ENCODE data around the gene ALKBH3.

Gene ALKBH3

DNA sequence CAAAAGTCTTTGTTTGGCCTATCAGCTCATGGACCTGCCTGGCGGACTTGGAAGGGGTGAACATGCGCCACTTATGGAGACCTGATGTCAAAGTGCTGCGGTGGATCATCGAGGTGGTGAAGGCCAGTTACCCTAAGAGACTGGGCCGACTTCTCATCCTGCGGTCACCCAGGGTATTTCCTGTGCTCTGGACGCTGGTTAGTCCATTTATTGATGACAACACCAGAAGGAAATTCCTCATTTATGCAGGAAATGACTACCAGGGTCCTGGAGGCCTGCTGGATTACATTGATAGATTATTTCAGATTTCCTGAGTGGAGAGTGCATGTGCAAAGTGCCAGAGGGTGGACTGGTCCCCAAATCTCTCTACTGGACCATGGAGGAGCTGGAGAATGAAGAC lies 17.9 kb downstream of the ALKBH3 start:
- DNase-seq, result no peak

DNA sequence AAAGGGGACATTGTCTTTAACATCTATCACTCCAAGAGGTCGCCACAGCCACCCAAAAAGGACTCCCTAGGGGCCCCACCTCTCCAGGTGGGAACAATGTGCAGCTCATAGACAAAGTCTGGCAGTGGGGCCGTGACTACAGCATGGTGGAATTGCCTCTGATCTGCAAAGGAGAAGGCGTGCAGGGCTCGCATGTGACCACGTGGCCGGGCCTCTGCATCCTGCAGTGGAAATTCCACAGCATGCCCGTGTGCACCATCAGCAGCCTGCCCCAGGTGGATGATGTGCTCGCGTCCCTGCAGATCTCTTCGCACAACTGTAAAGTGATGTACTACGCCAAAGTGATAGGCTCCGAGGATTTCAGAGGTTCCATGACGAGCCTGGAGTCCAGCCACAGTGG lies 18.5 kb downstream of the ALKBH3 start:
- no peak for DNase-seq

DNA sequence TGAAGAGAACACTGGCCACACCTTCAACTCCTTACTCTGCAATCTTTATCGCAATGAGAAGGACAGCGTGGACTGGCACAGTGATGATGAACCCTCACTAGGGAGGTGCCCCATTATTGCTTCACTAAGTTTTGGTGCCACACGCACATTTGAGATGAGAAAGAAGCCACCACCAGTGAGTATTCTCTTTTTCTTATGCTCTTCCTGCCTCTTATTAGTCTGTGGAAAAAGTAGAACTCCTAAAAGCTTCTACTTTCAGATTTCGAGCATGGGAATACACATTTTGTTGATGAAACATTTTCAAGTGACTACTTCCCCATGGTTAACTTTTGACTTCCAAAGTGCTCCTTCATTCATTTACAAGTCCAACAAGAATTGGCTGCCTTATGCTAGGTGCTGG lies 20.9 kb downstream of the ALKBH3 start:
- no peak for DNase-seq

DNA sequence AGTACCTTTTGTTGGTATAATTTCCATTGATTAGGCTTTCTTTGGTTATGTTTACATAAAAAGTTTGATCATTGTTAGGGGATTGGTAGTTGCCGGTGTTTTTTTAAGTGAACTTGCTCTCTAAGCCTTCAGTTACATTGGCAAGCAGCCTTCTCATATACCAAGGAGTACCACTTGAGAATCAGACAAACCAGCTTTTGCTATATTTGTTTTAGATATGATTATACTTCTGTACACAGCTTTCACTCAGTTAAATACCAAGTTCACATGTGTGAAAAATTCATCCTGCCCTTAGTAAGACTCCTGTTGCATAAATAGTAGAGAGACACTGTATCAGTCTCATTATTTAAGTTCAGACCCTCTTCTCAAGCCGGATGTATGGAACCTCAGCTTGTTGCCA lies 22.4 kb downstream of the ALKBH3 start:
- DNase-seq, result no peak

DNA sequence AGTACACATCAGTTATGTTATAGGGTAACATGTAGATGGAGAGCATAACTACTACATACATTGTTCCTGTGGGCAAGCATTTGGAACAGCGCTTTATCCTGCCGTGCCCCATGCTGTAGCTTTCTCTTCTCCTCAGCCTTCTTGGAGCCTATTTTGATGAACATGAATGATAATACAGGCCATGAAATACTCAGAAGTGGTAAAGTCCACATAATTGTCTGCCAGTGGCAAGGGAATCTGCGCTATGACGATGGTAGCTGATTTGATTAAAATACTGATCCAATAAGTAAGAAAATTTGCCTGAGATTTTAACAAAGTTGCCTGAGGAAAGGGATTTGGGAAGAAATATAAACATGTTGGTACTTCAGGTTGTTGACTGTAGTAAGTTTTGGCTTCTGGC lies 23.3 kb downstream of the ALKBH3 start:
- no peak for DNase-seq

DNA sequence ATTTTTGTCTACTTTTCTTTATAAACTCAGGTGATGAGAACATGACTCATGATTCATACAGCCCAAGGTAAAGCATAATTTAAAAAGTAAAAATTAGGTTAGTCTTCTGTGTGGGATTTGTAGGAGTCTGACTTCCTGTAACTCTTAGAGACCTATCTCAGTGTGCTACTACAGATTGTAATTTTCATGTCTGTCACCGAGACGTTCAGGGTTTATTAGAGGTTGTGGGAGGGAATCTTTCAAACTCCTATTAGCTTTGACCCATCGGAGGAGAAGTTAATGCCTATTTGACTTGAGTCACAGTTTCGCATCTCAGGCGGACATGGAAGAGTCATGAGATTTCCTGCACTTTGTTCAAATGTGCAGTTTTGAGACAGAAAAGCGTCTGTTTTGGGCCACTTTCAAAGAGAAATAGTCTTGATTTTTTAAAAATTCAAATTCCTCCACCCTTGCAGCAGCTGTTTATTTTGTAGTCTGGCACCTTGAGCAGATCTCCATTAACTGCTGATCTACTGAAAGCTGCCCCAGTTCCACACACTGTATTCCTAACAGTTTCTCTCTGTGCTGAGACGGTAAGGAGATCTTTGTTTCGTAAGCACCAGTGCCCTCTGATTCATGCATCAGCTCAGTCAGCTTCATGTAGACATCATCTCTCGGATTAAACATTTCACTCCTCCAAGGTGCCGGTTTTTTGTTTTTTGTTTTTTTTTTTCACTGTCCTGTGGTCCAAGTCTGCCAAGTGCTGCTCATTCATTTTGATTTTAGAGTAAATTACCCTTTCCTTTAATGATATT lies 24.3 kb downstream of the ALKBH3 start:
- DNase-seq, result no peak

DNA sequence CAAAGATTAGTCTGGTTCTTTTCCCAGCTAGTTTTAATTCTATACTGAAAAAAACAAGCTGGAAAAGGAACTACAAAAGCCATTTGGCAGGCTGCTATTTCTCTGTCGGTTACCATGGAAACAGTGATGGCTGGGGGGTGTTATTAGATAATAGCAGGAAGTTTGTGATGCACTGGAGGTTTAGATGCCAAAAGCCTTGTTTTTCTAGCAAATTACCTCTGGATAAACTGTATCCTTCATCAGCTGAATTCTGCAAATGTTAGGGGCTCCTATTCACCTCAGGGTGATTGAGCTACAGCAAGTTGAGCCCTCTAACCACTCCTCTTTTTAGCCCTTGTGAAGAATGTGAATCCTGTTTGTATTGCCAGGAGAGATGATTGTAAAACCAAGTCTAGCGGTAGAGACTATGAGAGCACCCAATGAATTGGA lies 25.2 kb downstream of the ALKBH3 start:
- no peak for DNase-seq

DNA sequence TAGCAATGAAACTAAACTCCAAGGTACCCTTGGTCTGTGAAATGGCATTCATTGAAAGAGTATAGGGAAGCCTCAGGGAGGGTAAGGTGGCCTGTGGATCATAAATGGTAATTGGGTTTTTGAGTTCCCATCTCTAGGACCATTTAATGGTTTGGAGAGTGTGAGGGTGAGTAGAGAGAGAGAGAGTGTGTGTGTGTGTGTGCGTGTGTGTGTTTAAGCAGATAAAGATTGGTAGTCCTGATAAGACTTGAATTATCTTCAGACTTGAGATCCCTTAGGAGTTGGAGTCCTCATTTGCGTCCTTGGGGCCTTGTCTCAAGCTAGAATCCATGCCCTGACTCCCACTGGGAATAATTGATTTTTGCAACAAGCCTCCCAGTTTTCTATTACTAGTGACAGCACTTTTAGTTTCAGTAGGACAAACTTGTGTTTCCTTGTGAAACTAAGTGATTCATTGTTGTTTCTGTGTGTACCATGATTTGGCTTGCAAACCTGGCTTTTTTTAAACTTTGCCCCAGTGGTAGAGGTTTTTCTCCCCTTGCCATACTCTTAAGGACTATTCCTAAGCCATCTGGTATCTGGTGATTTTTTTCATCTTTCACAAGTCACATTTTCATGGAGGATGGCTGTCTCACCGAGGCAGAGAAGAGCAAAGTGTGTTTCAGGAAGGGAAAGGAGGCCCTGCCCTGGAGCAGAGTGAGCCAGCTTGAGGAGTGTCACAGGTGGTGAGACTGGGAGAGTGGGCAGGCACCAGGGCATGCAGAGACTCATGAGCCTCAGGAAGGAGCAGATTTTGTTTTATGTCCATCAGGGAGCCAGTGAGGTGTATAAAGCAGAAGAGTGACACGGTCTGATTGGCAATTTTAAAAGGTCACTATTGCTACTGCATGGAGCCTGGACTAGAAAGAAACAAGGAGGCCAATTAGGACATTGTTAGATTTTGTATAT lies 26.7 kb downstream of the ALKBH3 start:
- DNase-seq, result peak in 1 of 2 experiments; percentile 20

DNA sequence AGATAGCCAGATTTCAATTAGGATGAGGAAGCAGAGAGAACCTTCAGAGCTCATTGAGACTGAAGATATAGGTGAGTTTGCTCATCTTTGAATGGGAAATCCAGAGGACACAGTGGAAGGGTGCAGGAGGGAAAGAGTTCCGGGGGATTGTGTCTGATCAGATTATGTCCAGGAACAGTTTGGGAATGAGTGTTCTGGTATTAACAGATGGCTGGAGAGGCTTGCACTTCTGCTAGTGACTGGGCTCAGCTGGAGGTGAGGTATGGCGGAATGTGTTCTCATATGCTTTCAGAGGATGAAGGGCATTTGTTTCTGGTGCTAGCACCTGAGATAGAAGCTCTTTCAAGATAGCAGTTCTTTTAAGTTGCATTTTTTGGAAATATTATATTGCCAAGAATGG lies 27.6 kb downstream of the ALKBH3 start:
- peak; percentile 54 to 68 for DNase-seq

DNA sequence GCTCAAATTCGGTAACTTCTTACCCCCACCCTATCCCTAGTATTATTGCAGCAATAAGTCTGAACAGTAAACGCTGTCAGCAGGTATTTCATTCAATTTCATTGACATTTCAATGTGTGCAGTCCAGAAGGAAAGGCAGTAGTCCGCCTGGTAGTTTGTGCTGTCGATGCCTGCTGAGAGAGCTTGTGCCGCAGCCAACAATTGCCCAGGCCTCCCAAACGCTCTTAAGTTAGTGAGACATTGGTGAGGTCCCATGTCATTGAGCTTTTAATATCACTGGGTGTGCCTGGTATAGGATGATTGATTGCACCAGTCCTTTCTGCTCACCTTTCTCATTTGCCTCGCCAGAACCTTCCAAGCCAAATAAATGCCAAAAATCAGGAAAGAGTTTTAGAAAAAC lies 28.1 kb downstream of the ALKBH3 start:
- DNase-seq, result no peak

DNA sequence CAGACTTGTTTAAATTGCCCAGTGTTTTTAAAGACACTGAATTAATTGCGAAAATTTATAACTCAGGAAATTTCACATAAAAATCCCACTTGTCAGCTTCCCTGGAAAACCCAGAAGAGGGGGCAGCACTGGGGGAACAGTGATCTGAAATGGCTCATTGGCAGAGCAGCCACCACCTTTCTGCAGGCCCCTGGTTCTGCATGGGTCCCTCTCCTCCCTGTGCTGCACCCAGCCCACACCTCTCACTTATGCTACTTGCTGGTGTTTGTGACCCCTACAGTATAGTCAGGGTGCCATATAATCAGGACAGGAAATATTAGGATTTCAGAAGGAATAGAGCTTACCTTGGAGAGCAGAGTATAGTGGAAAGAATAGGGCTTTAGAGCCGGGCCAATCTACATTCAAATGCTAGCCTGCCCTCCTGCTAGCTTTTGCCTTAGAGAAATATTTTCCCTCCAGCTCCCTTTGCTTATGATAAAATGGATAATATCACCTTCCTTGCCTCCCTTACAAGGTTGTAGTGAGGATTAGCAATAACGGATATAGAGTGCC lies 33.3 kb downstream of the ALKBH3 start:
- no peak for DNase-seq

DNA sequence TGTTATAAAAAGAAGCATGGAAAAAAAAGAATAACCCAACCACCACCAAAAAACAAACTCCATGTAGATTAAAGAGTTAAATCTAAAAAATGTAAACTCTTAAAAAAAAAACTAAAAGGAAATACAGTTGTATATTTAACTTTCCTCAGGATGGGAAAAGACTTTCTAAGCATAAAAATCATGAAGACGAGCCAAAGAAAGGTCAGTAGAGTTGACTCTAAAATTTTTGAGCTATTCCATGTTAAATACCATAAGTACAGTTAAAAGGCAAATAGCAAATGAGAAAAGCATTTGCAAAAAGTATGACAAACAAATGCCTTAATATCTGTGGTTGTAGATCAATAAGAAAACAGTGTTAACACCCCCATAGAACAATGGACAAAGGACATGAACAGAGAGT lies 33.8 kb downstream of the ALKBH3 start:
- no peak for DNase-seq

DNA sequence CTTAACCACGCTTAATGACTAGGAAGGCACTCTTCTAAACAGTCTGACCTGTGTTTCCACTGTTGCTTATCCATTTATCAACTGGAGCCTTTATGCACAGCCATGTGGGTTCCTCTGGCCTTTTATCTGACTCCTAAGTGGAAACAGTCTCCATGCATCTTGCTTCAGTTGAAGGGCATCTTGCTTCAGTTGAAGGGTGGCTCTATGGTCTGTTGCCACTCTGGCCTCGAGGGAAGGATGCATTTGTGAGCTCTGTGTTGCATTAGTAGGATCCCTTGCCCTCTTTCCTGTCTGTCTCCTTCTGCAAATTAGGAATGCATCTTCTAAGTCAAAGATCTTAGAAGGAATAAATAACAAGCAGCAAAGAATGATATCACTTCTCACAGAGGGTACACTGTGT lies 36.0 kb downstream of the ALKBH3 start:
- no peak for DNase-seq

DNA sequence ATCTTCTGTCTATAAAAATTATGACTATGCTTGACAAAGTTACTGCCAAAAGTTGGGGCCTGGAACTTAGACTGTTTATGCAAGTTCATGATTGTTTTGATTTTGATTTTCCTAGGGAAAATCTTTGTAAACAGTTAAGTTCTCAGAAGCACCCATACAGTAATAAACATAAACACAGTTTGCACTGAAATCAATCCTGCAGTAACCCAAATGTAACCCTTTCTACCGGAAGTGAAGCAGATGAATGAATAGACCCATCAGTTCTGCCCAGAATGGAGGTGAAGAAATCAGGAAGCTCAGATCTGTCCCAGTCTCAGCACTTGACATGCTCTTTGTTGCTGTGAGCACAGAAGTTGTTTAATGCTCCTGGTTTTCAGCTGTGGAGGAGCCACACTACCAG lies 37.2 kb downstream of the ALKBH3 start:
- no peak for DNase-seq

DNA sequence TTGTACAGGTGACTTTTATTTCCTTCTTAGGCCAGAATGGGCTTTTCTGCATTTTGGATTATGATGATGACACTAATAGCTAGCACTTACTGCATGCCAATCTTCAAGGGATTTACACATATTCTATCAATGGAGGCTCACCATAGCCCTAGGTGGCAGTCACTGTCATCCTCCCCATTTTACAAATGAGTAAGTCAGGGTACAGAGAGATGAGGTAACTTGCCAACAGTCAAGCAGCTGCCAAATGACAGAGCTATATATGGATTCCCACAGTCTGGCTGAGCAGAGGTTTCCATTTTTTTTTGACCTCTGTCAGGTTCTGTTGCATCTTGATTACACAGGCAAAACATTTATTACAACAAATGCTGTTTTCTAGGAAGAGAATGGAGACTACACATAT lies 38.0 kb downstream of the ALKBH3 start:
- no peak for DNase-seq

DNA sequence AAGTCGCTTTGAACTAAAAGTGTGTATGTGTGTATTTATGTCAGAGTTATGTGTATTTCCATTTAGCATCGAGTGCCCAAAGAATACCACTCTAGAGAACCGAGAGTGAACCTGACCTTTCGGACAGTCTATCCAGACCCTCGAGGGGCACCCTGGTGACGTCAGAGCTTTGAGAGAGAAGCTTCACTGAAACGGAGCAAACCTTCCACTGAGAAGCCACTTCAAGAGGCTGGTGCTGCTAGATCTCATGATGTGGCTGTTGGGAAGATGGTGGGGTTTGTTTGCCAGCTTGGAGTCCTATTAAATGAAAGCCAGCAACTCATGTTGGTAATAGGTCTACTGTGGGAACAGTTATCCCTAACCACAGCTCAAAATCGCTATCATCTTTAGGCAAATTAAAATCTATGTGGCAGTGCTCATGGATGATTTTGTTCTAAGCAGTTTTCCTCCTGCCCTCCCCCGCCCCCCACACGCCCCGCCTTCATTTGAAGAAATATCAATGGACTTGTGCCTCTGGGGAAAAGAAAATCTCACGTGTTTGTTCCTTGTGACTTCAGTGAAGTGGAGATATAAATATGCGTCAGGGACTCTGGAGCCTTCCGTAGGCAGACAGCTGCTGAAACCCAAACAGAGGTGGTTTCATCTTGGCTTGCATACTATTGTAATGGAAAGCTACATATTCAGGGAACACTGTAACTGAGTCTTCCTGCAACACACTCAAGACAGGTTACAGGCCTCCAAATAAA lies 39.4 kb downstream of the ALKBH3 start:
- DNase-seq, result no peak

DNA sequence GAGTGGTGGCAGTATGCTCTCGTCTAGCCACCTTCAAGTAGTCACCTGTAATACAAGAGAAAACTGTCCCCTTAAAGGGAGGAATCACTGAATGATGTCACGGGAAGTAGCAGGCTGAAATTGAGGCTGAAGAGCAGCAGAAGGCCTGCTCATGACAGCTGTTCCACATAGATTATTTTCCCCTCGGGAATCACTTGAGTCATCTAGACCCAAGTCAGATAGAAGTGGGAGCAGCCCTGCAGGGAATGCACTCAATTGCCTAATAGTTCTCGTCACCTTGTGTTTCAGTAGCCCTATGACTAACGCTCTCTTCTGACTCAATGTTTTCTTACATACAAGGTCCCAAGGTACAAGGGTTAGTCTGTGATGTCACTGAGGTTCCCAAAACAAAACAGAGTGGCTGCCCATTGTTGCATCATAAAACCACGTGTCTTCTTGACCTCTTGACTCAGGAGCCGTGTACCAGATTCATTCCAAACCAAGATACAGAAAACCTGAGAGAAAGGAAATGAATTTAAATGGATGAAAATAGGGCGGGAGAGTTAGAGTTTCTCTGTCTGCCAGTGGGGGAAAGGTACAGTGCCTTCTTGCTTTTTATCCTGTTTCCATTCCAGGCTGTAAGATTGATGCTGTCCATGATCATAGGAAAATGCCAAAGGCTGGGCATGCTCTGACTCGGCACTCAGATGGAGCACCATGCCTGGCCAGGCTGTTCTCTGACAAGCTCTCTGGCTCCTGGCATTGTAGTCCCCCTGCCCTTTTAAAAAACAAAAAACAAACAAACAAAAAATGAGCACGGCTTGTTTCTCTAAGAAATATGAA lies 40.2 kb downstream of the ALKBH3 start:
- DNase-seq, result peak; percentile 89 to 95

DNA sequence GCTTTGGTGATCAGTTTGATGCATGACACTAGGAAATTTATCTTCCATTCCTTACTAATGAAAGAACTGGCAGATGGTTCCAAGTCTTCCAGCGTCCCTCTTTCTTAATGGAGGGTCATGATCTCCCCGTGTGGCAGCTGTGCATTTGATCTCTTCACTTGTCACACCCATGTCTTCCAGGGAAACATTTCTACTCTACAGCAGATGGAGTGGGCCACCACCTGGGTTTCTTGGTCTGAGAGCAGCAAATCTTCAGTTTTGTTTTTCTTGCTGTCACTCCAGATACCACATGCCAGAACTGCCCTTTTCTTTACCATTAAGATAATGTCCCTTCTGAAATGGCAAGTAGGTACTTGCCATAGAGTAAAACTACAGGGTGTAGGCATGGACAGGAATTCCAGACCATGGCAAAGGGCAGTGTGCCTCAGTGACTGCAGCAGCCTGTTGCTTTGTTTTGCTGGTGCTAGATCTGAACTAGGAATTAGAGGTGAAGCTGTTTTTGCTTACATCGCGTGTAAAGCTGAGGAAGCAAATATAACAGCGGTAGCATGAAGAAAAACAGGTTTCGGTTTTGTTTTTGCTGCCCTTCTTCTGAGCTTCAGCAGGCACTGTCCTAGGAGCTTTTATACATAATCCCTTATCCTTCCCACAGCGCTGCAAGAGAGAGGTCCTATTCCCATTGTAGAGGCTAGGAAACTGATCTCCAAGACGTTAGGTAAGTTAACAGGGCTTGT lies 41.1 kb downstream of the ALKBH3 start:
- DNase-seq, result peak; percentile 93 to 95

DNA sequence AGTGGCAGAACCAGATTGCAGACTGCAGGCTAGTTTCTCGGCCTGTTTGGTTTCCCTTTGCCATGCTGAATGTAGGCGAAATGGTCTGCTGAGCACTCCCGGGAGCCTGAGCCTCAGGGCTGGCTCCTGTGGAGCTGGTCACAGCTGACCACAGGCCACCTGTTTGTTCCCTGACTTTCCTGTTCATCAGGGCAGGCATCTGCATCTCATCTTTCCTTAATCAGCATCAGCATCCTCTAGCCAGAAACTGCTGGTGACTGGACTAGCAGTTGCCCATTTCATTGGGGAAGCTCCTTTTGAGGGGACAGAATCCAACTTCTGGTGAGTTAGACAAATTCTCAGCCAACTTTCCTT lies 41.6 kb downstream of the ALKBH3 start:
- no peak for DNase-seq

DNA sequence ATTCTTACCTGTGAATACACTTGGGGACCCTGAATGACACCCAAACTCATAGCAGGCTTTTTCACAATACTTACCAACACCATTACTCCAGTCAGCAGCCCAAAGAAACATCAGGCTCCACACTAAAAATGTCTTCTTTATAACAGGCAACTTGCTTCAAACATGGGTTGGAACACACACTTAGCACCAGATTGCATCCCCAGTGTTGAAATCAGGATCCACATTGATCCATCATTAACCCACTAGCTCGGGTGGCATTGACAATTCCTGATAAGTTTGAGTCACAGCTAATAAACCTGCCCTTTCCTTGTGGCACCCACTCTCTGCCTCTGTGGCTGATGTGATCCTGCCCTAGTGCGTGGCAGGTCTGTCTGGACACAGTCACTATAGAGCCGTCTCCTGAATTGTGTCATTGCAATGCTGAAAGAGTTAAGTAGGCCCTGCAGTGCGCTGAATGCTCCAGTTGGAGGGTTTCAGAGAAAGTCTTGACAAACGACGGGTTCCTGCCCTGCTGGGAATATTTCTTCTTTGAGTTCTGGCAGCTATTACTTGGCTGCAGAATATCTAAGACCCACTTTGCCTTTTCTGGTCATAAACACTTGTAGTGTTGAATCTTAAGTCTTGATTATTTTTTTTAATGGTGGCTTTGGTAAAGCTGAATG lies 42.2 kb downstream of the ALKBH3 start:
- no peak for DNase-seq
